Endothelial cell (in vitro differentiated cells): Measurements from ENCODE around the gene POLR1E. TPM values are rescaled to one million over a fixed set of nuclear protein-coding genes. Genes with fewer than 3 reads are reported as not detected.

Experiments used
- DNase-seq: peaks from one replicate; pipeline ENCODE4 v3.0.0; 2021; ENCODE audit warnings: low spot score
- H3K27ac Mint-ChIP-seq: one replicate; pipeline ENCODE4 v1.8.0; 2021; ENCODE audit warnings: mixed read lengths, inconsistent platforms; ENCODE audit not compliant: unreplicated experiment
- H3K27me3 Mint-ChIP-seq: one replicate; pipeline ENCODE4 v1.8.0; 2021; ENCODE audit warnings: mild to moderate bottlenecking, moderate library complexity, mixed read lengths, inconsistent platforms; ENCODE audit not compliant: unreplicated experiment
- H3K36me3 Mint-ChIP-seq: one replicate; pipeline ENCODE4 v1.8.0; 2021; ENCODE audit warnings: mild to moderate bottlenecking, low read depth, mixed read lengths, inconsistent platforms; ENCODE audit not compliant: unreplicated experiment
- H3K4me1 Mint-ChIP-seq: one replicate; pipeline ENCODE4 v1.8.0; 2021; ENCODE audit warnings: mild to moderate bottlenecking, mixed read lengths, inconsistent platforms; ENCODE audit not compliant: unreplicated experiment
- H3K4me3 Mint-ChIP-seq: one replicate; pipeline ENCODE4 v1.8.0; 2021; ENCODE audit warnings: mild to moderate bottlenecking, mixed read lengths, inconsistent platforms; ENCODE audit not compliant: unreplicated experiment
- H3K9me3 Mint-ChIP-seq: one replicate; pipeline ENCODE4 v1.8.0; 2021; ENCODE audit warnings: mixed read lengths, inconsistent platforms; ENCODE audit not compliant: unreplicated experiment
- CTCF ChIP-seq: fragments of 200-600 bp; sonication (generic); IDR thresholded peaks from one replicate; pipeline ENCODE4 v1.5.0; 2021; ENCODE audit warnings: antibody characterized with exemption; ENCODE audit not compliant: unreplicated experiment
- total RNA-seq: library from RNA; stranded (reverse); fragmentation: NEBNext Ultra II Directional; extraction: Animal tissue kit (Norgen Biotek cat#: 25700); gene quantifications from one replicate; pipeline ENCODE4 v1.2.1, GENCODE V29; 2021; ENCODE audit not compliant: unreplicated experiment

The POLR1E gene
- total RNA-seq, 1 donor from 2014 or later, result 16.9 TPM

GRCh38 chr9:37446401-37446800 lies 39.3 kb upstream of the POLR1E start:
- H3K27ac Mint-ChIP-seq, result no peak overlapping the region
- TF ChIP-seq CTCF, result no peak
- DNase-seq, result no peak
- H3K27me3 Mint-ChIP-seq, result peaks cover 1% of the 10 kb centered on the region
- H3K4me3 Mint-ChIP-seq, result no peak overlapping the region
- H3K36me3 Mint-ChIP-seq, result peaks cover 15% of the 10 kb centered on the region
- no peaks in the 10 kb centered on the region for H3K4me1 Mint-ChIP-seq
- H3K9me3 Mint-ChIP-seq, result no peaks in the 10 kb centered on the region

- H3K36me3 Mint-ChIP-seq, result peaks cover 9% of the 10 kb centered on the region
- no peak for TF ChIP-seq CTCF
- no peak for DNase-seq
- no peaks in the 10 kb centered on the region for H3K4me1 Mint-ChIP-seq
- no peak overlapping the region for H3K4me3 Mint-ChIP-seq
- no peaks in the 10 kb centered on the region for H3K9me3 Mint-ChIP-seq
- no peak overlapping the region for H3K27ac Mint-ChIP-seq
- H3K27me3 Mint-ChIP-seq, result peaks cover 1% of the 10 kb centered on the region
These were observed 38.6 kb upstream of the POLR1E start for GRCh38 chr9:37447111-37447510.

- H3K4me1 Mint-ChIP-seq, result no peaks in the 10 kb centered on the region
- H3K4me3 Mint-ChIP-seq, result no peak overlapping the region
- H3K9me3 Mint-ChIP-seq, result no peaks in the 10 kb centered on the region
These were observed 35.7 kb upstream of the POLR1E start for GRCh38 chr9:37449862-37450632.

GRCh38 chr9:37451628-37452027 lies 34.1 kb upstream of the POLR1E start:
- Mint-ChIP-seq H3K4me1 (no peaks in the 10 kb centered on the region), H3K9me3 (no peaks in the 10 kb centered on the region), H3K4me3 (no peak overlapping the region), H3K27me3 (peaks cover 1% of the 10 kb centered on the region), H3K27ac (no peak overlapping the region), H3K36me3 (peaks cover 8% of the 10 kb centered on the region)
- DNase-seq, result no peak
- TF ChIP-seq CTCF, result no peak

More at GRCh38 chr9:37449862-37450632, 35.7 kb upstream of the POLR1E start:
- Mint-ChIP-seq H3K36me3 (peaks cover 3% of the 10 kb centered on the region), H3K27ac (peak overlapping the region; percentile 71), H3K27me3 (peaks cover 1% of the 10 kb centered on the region)
- no peak for DNase-seq
- no peak for TF ChIP-seq CTCF

- no peak for DNase-seq
- Mint-ChIP-seq H3K4me3 (no peak overlapping the region), H3K4me1 (no peaks in the 10 kb centered on the region), H3K9me3 (no peaks in the 10 kb centered on the region), H3K27ac (no peak overlapping the region), H3K36me3 (peaks cover 8% of the 10 kb centered on the region), H3K27me3 (peaks cover 1% of the 10 kb centered on the region)
- no peak for TF ChIP-seq CTCF
These were observed 33.1 kb upstream of the POLR1E start for GRCh38 chr9:37452611-37453010.
